ENCODE measurements around the gene TSPAN15.

The TSPAN15 gene

GRCh38 chr10:69468751-69469089 is 17.5 kb downstream of the TSPAN15 start:
- Histone ChIP-seq H3K36me3 (ENCODE audit: low read length) (no peaks in the 10 kb centered on the region), H3K79me2 (ENCODE audit: insufficient read depth, low read length) (no peaks in the 10 kb centered on the region), H3K4me2 (ENCODE audit: low read depth, low read length, poor library complexity, severe bottlenecking) (no peak overlapping the region), H3K9ac (ENCODE audit: low read length) (no peak overlapping the region), H4K20me1 (ENCODE audit: low read depth, low read length) (no peaks in the 10 kb centered on the region), H3K27ac (ENCODE audit: low read depth, low read length) (no peak overlapping the region), H2AFZ (ENCODE audit: low read depth, low read length, severe bottlenecking) (no peak overlapping the region), H3K27me3 (ENCODE audit: low read length) (no peaks in the 10 kb centered on the region), H3K9me3 (ENCODE audit: insufficient read depth, low read length) (no peaks in the 10 kb centered on the region), H3K4me3 (ENCODE audit: insufficient read depth, low read length, poor library complexity, severe bottlenecking) (no peak overlapping the region), H3F3A (ENCODE audit: insufficient read depth) (no peaks in the 10 kb centered on the region), H3K9me2 (replicated peaks; ENCODE audit: insufficient read depth, low read length) (no peaks in the 10 kb centered on the region)
- TF ChIP-seq EZH2phosphoT487 (conservative IDR thresholded peaks at IDR 0.05; ENCODE audit: low read length) (no peak), CTCF (IDR thresholded peaks at IDR 0.05; ENCODE audit: insufficient read depth, low read length, poor library complexity, severe bottlenecking) (no peak)

GRCh38 chr10:69469976-69470375 is 18.7 kb downstream of the TSPAN15 start:
- no peaks in the 10 kb centered on the region for H3K27me3 ChIP-seq (ENCODE audit: low read length)
- H3K9me3 ChIP-seq (ENCODE audit: insufficient read depth, low read length) = no peaks in the 10 kb centered on the region
- no peaks in the 10 kb centered on the region for H3K9me2 ChIP-seq (replicated peaks; ENCODE audit: insufficient read depth, low read length)
- H3K27ac ChIP-seq (ENCODE audit: low read depth, low read length) = no peak overlapping the region
- no peaks in the 10 kb centered on the region for H3K79me2 ChIP-seq (ENCODE audit: insufficient read depth, low read length)
- H2AFZ ChIP-seq (ENCODE audit: low read depth, low read length, severe bottlenecking) = no peak overlapping the region
- TF ChIP-seq CTCF (IDR thresholded peaks at IDR 0.05; ENCODE audit: insufficient read depth, low read length, poor library complexity, severe bottlenecking) (no peak), EZH2phosphoT487 (conservative IDR thresholded peaks at IDR 0.05; ENCODE audit: low read length) (no peak)
- H3F3A ChIP-seq (ENCODE audit: insufficient read depth) = no peaks in the 10 kb centered on the region
- no peaks in the 10 kb centered on the region for H3K36me3 ChIP-seq (ENCODE audit: low read length)
- no peak overlapping the region for H3K4me2 ChIP-seq (ENCODE audit: low read depth, low read length, poor library complexity, severe bottlenecking)
- no peak overlapping the region for H3K4me3 ChIP-seq (ENCODE audit: insufficient read depth, low read length, poor library complexity, severe bottlenecking)
- H3K9ac ChIP-seq (ENCODE audit: low read length) = no peak overlapping the region
- no peaks in the 10 kb centered on the region for H4K20me1 ChIP-seq (ENCODE audit: low read depth, low read length)

- no peaks in the 10 kb centered on the region for H4K20me1 ChIP-seq (ENCODE audit: low read depth, low read length)
- H3K79me2 ChIP-seq (ENCODE audit: insufficient read depth, low read length) = no peaks in the 10 kb centered on the region
- TF ChIP-seq CTCF (IDR thresholded peaks at IDR 0.05; ENCODE audit: insufficient read depth, low read length, poor library complexity, severe bottlenecking) (no peak), EZH2phosphoT487 (conservative IDR thresholded peaks at IDR 0.05; ENCODE audit: low read length) (no peak)
- no peak overlapping the region for H3K4me2 ChIP-seq (ENCODE audit: low read depth, low read length, poor library complexity, severe bottlenecking)
- H3K9me3 ChIP-seq (ENCODE audit: insufficient read depth, low read length) = no peaks in the 10 kb centered on the region
- no peak overlapping the region for H3K9ac ChIP-seq (ENCODE audit: low read length)
- no peaks in the 10 kb centered on the region for H3K9me2 ChIP-seq (replicated peaks; ENCODE audit: insufficient read depth, low read length)
- H3K36me3 ChIP-seq (ENCODE audit: low read length) = no peaks in the 10 kb centered on the region
- no peaks in the 10 kb centered on the region for H3F3A ChIP-seq (ENCODE audit: insufficient read depth)
- no peaks in the 10 kb centered on the region for H3K27me3 ChIP-seq (ENCODE audit: low read length)
- no peak overlapping the region for H3K27ac ChIP-seq (ENCODE audit: low read depth, low read length)
- no peak overlapping the region for H3K4me3 ChIP-seq (ENCODE audit: insufficient read depth, low read length, poor library complexity, severe bottlenecking)
- no peak overlapping the region for H2AFZ ChIP-seq (ENCODE audit: low read depth, low read length, severe bottlenecking)
Observed at GRCh38 chr10:69470463-69471384, 19.5 kb downstream of the TSPAN15 start.

Data from SU-DHL-6 (cell line).